Fibroblast of pulmonary artery (primary cell): ENCODE results near the gene ZNF771.

Source experiments
- DNase-seq: peaks from one replicate; pipeline ENCODE4 v3.0.0-alpha.2; 2010; ENCODE audit warnings: low read depth
- H3K4me3 ChIP-seq: replicated peaks from 2 replicates; pipeline ENCODE4 v1.5.1; 2011; ENCODE audit warnings: low read depth, mild to moderate bottlenecking, control low read depth, low read length, moderate library complexity
- CTCF ChIP-seq: IDR thresholded peaks from 2 replicates; pipeline ENCODE4 v1.5.1; 2011; ENCODE audit warnings: mild to moderate bottlenecking, control low read depth, low read length, inconsistent platforms; ENCODE audit errors: missing control alignments

Gene ZNF771

GRCh38 chr16:30365200-30365599, 42.2 kb upstream of the ZNF771 start:
- DNase-seq: no peak
- no peak for TF ChIP-seq CTCF

GRCh38 chr16:30366511-30366910, 40.9 kb upstream of the ZNF771 start:
- no peak for TF ChIP-seq CTCF
- DNase-seq: no peak
- H3K4me3 ChIP-seq: no peak overlapping the region

More at GRCh38 chr16:30365200-30365599, 42.2 kb upstream of the ZNF771 start:
- H3K4me3 ChIP-seq: no peak overlapping the region

GRCh38 chr16:30367349-30368009, 39.9 kb upstream of the ZNF771 start:
- DNase-seq: no peak
- peak overlapping the region; percentile 82 for H3K4me3 ChIP-seq
- TF ChIP-seq CTCF: no peak

- TF ChIP-seq CTCF: no peak
- H3K4me3 ChIP-seq: peak overlapping the region; percentile 82
- peak; percentile 61 for DNase-seq
These were observed 39.1 kb upstream of the ZNF771 start for GRCh38 chr16:30368122-30368791.

- no peak for TF ChIP-seq CTCF
- peak overlapping the region; percentile 82 for H3K4me3 ChIP-seq
- DNase-seq: no peak
These were observed 38.7 kb upstream of the ZNF771 start for GRCh38 chr16:30368792-30369090.

- peak overlapping the region; percentile 82 for H3K4me3 ChIP-seq
- TF ChIP-seq CTCF: no peak
- no peak for DNase-seq
These were observed 38.1 kb upstream of the ZNF771 start for GRCh38 chr16:30369091-30369937.
